Activated CD4-positive, alpha-beta T cell treated with anti-CD3 and anti-CD28 coated beads, Interleukin-2, amount 10 ng/mL, durations not matched to agents 24 days and 14 days (primary cell): ENCODE measurements around the gene CIT. TPM values are rescaled to one million over a fixed set of nuclear protein-coding genes. Genes with fewer than 3 reads are reported as not detected.
A peak's percentile ranks its signal among the peaks of the same experiment; 100 is the strongest.

Experiments used
- DNase-seq: peaks from one replicate; pipeline ENCODE4 v3.0.0; 2022
- H3K27ac Mint-ChIP-seq: one replicate; pipeline ENCODE4 v1.8.0; 2022; ENCODE audit warnings: mild to moderate bottlenecking, mixed read lengths
- H3K27me3 Mint-ChIP-seq: one replicate; pipeline ENCODE4 v1.8.0; 2022; ENCODE audit warnings: mixed read lengths
- H3K36me3 Mint-ChIP-seq: one replicate; pipeline ENCODE4 v1.8.0; 2022; ENCODE audit warnings: low read depth, mild to moderate bottlenecking, mixed read lengths
- H3K4me1 Mint-ChIP-seq: one replicate; pipeline ENCODE4 v1.8.0; 2021; ENCODE audit warnings: mixed read lengths
- H3K4me3 Mint-ChIP-seq: one replicate; pipeline ENCODE4 v1.8.0; 2022; ENCODE audit warnings: mild to moderate bottlenecking, moderate library complexity, mixed read lengths
- H3K9me3 Mint-ChIP-seq: one replicate; pipeline ENCODE4 v1.8.0; 2021; ENCODE audit warnings: mixed read lengths
- intact Hi-C: fragments of 100-400 bp; cut with micrococcal nuclease; formaldehyde crosslinking; loops from one replicate; pipeline ENCODE4 v1.15.1; 2023
- total RNA-seq: library from RNA; stranded (reverse); gene quantifications from 2 replicates; pipeline ENCODE4 v1.2.3, GENCODE V29; 2022

The CIT gene
- total RNA-seq, 1 donor from 2014 or later = 51.5 TPM

DNA sequence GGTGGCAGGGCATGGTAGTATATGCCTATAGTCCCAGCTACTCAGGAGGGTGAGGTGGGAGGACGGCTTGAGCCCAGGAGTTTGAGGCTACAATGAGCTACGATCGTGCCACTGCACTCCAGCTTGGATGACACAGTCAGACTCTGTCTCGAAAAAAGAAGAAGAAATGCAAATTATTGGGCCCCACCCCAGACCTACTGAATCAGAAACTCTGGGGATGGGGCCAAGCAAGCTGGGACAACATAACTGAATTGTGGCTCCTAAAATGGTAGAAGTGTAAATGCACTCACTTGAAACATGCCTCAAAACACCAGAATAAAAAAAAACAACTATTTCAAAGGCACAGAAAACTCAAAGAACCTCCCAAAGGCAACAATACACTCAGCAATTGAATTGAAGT is 37.0 kb downstream of the CIT start:
- Mint-ChIP-seq H3K9me3 (peaks cover 6% of the 10 kb centered on the region), H3K36me3 (peaks cover 56% of the 10 kb centered on the region), H3K27ac (no peak overlapping the region), H3K4me3 (no peak overlapping the region), H3K4me1 (peaks cover 9% of the 10 kb centered on the region), H3K27me3 (no peaks in the 10 kb centered on the region)
- intact Hi-C loops = no loop called here
- DNase-seq = no peak

- Mint-ChIP-seq H3K4me3 (no peak overlapping the region), H3K27ac (no peak overlapping the region), H3K9me3 (peaks cover 6% of the 10 kb centered on the region), H3K4me1 (peaks cover 9% of the 10 kb centered on the region), H3K36me3 (peaks cover 55% of the 10 kb centered on the region), H3K27me3 (no peaks in the 10 kb centered on the region)
- DNase-seq = no peak
- intact Hi-C loops = no loop called here
Measured at GRCh38 chr12:119838826-119839600, 38.1 kb downstream of the CIT start.

DNA sequence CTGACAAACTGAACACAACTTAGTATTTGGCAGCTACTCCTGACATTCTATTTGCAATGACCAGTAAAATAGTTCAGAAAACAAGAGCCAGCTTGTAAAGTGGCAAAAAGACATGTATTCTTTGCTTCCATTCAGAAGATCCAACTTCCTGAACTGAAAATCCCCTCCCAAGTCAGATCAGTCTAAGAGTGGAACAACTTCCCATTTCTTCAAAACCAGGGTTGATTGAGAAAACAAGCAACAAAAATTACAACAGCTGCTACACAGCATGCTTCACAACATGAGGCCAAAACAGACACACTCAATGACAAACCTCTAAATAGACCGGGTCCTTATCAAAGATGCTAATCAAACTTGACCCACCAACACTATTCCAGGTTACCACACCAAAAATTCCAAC is 40.3 kb downstream of the CIT start:
- H3K9me3 Mint-ChIP-seq = peaks cover 5% of the 10 kb centered on the region
- peaks cover 49% of the 10 kb centered on the region for H3K36me3 Mint-ChIP-seq
- no peak overlapping the region for H3K4me3 Mint-ChIP-seq
- H3K27ac Mint-ChIP-seq = no peak overlapping the region
- intact Hi-C loops = no loop called here
- H3K4me1 Mint-ChIP-seq = peaks cover 4% of the 10 kb centered on the region
- H3K27me3 Mint-ChIP-seq = no peaks in the 10 kb centered on the region
- no peak for DNase-seq

- Mint-ChIP-seq H3K9me3 (no peaks in the 10 kb centered on the region), H3K36me3 (peaks cover 41% of the 10 kb centered on the region), H3K4me1 (peaks cover 3% of the 10 kb centered on the region), H3K27ac (no peak overlapping the region), H3K4me3 (no peak overlapping the region), H3K27me3 (no peaks in the 10 kb centered on the region)
- no peak for DNase-seq
- intact Hi-C loops = no loop called here
Measured at GRCh38 chr12:119835068-119835467, 42.1 kb downstream of the CIT start.

DNA sequence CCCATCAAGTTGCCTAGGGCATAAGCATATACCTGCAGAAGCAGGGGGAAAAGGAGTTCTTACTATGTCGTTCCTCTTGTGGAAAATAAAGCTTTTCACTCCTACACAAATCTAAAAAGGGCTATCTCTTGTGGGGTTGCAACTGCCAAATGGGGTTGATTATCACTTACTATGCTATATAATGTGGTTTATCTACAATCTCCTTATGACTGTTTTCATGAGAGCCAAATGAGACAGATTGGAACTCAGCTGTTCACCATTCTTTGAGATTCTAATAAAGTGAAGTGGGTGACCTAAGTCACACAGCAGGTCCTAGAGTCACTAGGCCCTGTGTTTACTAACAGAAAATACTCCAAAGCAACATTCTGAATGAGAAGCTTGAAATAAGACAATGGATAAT is 47.7 kb downstream of the CIT start:
- intact Hi-C loops = no loop called here
- DNase-seq = no peak
- Mint-ChIP-seq H3K27me3 (no peaks in the 10 kb centered on the region), H3K4me1 (peaks cover 2% of the 10 kb centered on the region), H3K36me3 (peaks cover 52% of the 10 kb centered on the region), H3K4me3 (no peak overlapping the region), H3K27ac (no peak overlapping the region), H3K9me3 (no peaks in the 10 kb centered on the region)

DNA sequence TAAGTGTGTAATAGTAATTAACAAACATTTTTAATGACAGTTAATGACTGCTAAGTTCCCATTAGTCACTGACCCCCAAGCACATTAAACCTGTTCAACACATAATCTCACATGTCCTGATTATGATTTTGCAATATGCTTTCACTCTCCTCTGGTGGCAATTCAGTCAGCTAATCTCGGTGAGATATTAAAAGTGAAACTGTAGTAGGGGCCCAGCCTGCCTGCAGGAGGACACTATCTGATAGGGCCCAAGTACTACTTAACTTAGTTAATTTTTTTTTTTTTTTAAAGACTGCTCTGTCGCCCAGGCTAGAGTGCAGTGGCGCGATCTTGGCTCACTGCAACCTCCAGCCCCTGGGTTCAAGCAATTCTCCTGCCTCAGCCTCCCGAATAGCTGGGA is 48.8 kb downstream of the CIT start:
- Mint-ChIP-seq H3K4me1 (peaks cover 2% of the 10 kb centered on the region), H3K27ac (no peak overlapping the region), H3K9me3 (no peaks in the 10 kb centered on the region), H3K4me3 (no peak overlapping the region), H3K27me3 (no peaks in the 10 kb centered on the region), H3K36me3 (peaks cover 47% of the 10 kb centered on the region)
- DNase-seq = no peak
- intact Hi-C loops = no loop called here

GRCh38 chr12:119827760-119828159 is 49.4 kb downstream of the CIT start:
- H3K36me3 Mint-ChIP-seq = peaks cover 49% of the 10 kb centered on the region

DNA sequence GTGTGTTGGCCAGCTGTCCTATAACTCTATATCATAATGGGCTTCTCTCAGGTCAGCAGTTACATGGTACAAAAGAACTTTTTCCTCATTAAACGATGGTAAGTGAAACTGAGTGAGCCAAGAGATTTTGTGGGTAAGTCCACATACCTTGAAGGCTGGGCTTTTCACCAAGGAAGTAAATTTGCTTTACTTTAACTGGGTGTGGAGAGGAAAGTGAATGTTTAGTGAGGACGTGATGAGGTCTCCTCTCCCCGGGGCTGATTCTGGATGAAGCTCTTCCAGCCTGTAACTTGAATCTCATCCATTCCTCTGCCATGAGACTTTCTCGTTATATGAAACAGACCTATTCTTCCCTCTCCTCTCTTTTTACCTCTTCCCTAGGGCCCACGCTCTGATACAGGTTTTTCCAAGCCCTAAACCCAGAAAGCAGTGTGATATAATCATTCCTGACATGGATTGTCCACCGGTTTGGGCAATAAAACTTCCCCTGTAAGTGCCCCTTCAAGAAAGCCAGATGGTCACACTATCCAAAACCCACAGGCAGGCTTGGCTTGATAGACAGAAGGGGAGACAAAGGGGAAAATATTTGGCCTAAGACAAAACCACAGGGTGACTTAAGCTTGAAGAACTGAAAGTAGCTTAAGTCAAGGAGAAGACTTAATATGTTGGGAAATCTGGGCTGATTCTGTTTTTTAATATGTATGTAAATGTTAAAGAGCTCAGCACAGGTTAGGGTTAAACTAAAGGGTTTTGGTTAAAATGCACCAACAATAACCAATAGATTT is 50.3 kb downstream of the CIT start:
- intact Hi-C loops = no loop called here
- Mint-ChIP-seq H3K4me3 (no peak overlapping the region), H3K9me3 (no peaks in the 10 kb centered on the region), H3K27ac (no peak overlapping the region), H3K4me1 (peaks cover 2% of the 10 kb centered on the region), H3K36me3 (peaks cover 46% of the 10 kb centered on the region), H3K27me3 (no peaks in the 10 kb centered on the region)
- DNase-seq = no peak

More at GRCh38 chr12:119827760-119828159, 49.4 kb downstream of the CIT start:
- intact Hi-C loops = no loop called here
- Mint-ChIP-seq H3K27ac (no peak overlapping the region), H3K4me3 (no peak overlapping the region), H3K4me1 (peaks cover 2% of the 10 kb centered on the region), H3K9me3 (no peaks in the 10 kb centered on the region), H3K27me3 (no peaks in the 10 kb centered on the region)
- DNase-seq = no peak

DNA sequence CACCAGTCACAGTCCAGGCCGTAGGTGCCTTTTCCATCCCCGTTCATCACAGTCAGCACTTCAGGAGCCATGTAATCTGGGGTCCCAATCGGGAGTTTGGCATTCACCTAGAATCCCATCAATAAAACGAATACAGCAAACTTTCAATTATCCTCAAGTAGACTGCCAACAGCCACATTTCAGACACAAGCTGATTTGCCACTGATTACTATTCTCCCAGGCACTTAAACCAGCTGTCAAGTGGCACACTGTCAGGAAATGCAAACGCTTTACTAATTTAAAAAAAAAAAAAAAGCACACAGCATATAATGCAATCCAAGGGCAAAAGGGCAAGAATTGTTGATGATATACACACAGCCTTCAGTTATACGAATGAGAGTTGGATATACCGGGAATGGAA is 51.9 kb downstream of the CIT start:
- no peak for DNase-seq
- H3K4me3 Mint-ChIP-seq = no peak overlapping the region
- H3K27me3 Mint-ChIP-seq = no peaks in the 10 kb centered on the region
- H3K4me1 Mint-ChIP-seq = peaks cover 2% of the 10 kb centered on the region
- no peaks in the 10 kb centered on the region for H3K9me3 Mint-ChIP-seq
- no peak overlapping the region for H3K27ac Mint-ChIP-seq
- intact Hi-C loops = no loop called here
- peaks cover 46% of the 10 kb centered on the region for H3K36me3 Mint-ChIP-seq

DNA sequence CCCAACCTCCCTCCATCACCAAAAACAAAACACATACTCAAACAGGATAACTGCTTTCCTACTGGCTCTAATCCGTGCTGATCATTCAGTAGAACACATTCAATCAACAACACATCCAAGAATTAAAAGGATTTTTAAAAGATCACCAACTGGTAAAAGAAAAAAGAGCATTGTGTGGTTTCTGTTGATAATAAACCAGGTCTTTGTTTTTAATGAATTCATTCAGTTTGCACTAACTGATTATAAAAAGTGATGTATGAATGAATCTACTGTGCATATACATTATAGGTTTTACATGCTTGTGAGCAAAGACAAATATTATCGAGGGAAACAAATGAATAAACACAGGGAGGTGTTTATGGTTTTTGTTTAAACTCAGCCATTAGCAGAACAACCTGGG is 55.1 kb downstream of the CIT start:
- DNase-seq = no peak
- no peaks in the 10 kb centered on the region for H3K27me3 Mint-ChIP-seq
- H3K36me3 Mint-ChIP-seq = peaks cover 41% of the 10 kb centered on the region
- no peak overlapping the region for H3K4me3 Mint-ChIP-seq
- no peaks in the 10 kb centered on the region for H3K9me3 Mint-ChIP-seq
- H3K27ac Mint-ChIP-seq = no peak overlapping the region
- H3K4me1 Mint-ChIP-seq = no peaks in the 10 kb centered on the region
- intact Hi-C loops = no loop called here

- Mint-ChIP-seq H3K4me3 (no peak overlapping the region), H3K36me3 (peaks cover 46% of the 10 kb centered on the region), H3K27ac (no peak overlapping the region), H3K4me1 (no peaks in the 10 kb centered on the region), H3K9me3 (no peaks in the 10 kb centered on the region), H3K27me3 (no peaks in the 10 kb centered on the region)
- no peak for DNase-seq
- intact Hi-C loops = no loop called here
Measured at GRCh38 chr12:119819322-119819721, 57.8 kb downstream of the CIT start.

DNA sequence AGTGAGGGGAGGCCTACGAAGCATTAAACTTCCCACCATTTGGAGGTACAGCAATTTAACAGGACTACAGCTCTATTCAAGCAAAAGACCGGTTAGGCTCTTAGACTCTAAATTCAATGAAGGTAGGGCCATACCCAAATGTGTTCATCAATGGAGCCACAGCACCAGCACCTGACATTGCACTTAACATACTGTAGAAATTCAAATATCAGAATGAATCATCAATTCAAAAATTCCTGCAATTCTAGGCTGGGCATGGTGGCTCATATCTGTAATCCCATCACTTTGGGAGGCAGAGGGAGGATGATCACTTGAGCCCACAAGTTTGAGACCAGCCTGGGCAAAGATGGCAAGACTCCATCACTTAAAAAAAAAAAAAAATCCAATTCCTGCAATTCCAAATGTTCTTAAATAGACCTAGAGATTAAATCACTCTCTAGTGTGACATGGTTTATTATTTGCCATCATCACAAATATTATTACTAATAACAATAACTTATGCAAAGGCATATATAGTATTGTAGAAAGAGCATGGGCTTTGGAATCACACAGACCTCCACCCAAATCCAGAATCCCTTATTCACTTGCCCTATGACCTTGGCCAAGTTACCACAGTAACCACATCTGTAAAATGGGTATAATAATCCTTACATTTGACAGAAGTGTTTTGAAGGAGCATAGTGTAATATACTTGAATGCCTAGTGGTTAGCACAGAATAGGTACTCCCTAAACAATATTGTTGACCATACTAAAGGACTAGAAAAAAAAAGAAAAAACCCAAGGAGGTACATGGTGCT is 59.4 kb downstream of the CIT start:
- H3K27me3 Mint-ChIP-seq = no peaks in the 10 kb centered on the region
- H3K36me3 Mint-ChIP-seq = peaks cover 50% of the 10 kb centered on the region
- no peak for DNase-seq
- intact Hi-C loops = no loop called here
- no peaks in the 10 kb centered on the region for H3K4me1 Mint-ChIP-seq
- H3K4me3 Mint-ChIP-seq = no peak overlapping the region
- no peak overlapping the region for H3K27ac Mint-ChIP-seq
- H3K9me3 Mint-ChIP-seq = no peaks in the 10 kb centered on the region

DNA sequence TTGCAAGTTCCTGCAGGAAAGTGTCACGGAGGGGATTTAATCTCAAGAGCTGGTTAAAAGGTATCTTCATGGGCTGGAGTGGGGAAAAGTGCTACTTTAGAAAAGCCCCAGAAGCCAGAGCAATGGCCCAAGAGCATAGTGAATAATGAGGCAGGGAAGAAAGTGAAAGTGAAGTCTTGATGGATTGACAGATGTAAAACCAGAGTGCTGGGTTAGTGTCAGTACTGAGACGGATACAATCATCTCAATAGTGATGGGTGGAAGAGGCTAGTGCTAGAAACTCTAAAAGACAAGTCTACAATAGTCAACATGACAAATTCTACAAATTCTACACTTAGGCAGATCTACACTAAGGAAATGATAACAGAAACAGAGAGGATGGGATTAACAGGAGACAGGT is 68.1 kb downstream of the CIT start:
- Mint-ChIP-seq H3K27me3 (no peaks in the 10 kb centered on the region), H3K27ac (peak overlapping the region; percentile 12), H3K9me3 (no peaks in the 10 kb centered on the region), H3K4me1 (peaks cover 8% of the 10 kb centered on the region), H3K36me3 (peaks cover 46% of the 10 kb centered on the region), H3K4me3 (peak overlapping the region; percentile 28)
- intact Hi-C loops = loop anchor here (2.0 kb wide), 1 partner anchor 94 kb away; no protein-coding TSS in a partner anchor
- DNase-seq = no peak

GRCh38 chr12:119808441-119808840 is 68.7 kb downstream of the CIT start:
- intact Hi-C loops = loop anchor here (2.0 kb wide), 1 partner anchor 94 kb away; no protein-coding TSS in a partner anchor
- no peaks in the 10 kb centered on the region for H3K27me3 Mint-ChIP-seq

More at GRCh38 chr12:119808441-119808840, 68.7 kb downstream of the CIT start:
- H3K9me3 Mint-ChIP-seq = no peaks in the 10 kb centered on the region
- H3K27ac Mint-ChIP-seq = no peak overlapping the region
- H3K4me1 Mint-ChIP-seq = peaks cover 8% of the 10 kb centered on the region
- peaks cover 47% of the 10 kb centered on the region for H3K36me3 Mint-ChIP-seq
- no peak overlapping the region for H3K4me3 Mint-ChIP-seq
- no peak for DNase-seq
